C4-2B (cell line): Measurements from ENCODE around the gene ANKMY1.

ENCODE experiments used
- H3K27ac ChIP-seq: fragments of 450-650 bp; 2 replicates; pipeline ENCODE4 v1.5.1; 2017
- ZFX ChIP-seq: fragments of 450-650 bp; IDR thresholded peaks from 2 replicates; pipeline ENCODE4 v1.6.1; 2017
- TF ChIP-seq, protein P1 (sequence below): fragments of 450-650 bp; conservative IDR thresholded peaks from 2 replicates; pipeline ENCODE4 v1.5.1; 2017; ENCODE audit warnings: mild to moderate bottlenecking

The ANKMY1 gene

DNA sequence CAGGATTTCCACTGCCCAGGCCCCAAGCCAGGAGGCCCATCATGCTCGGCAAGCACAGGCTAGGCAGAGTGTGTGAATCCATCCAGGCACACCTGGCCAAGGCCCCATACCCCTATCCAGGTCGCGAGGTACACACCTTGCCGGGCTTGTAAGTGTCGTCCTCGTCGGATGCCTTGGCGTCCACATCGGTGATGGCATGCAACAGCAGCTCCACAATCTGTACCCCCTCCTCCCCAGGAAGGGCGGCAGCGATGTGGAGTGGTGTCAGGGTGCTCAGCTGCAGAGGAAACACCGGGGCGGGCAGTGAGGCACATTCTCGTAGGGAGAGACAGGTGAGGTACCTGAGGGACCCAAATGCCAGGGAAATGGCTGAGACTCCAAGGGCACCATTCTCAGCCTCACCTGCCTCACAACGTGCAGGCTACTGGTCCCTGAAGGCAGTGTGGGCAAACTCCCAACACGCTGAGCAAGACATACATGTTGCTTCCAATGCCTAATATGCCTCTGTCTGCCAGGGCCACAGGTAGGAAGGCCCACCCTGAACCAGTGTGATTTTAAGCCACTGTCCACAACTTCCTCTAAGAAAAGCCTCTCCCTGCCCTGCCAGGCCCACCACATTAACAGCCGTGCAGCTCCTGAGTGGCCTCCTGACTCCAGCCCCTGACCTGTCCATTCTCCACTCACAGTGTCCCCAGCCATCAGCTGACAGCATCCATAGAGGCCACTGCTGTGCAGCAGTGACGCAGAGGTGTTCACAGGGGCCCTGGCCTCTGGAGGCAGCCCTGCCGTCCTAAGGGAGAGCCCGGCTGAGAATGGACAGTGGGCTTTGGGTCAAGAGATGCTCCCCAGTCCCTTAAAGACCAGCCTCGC, 44.9 kb downstream of the ANKMY1 start:
- no peak overlapping the region for H3K27ac ChIP-seq
- TF ChIP-seq, protein P1, sequence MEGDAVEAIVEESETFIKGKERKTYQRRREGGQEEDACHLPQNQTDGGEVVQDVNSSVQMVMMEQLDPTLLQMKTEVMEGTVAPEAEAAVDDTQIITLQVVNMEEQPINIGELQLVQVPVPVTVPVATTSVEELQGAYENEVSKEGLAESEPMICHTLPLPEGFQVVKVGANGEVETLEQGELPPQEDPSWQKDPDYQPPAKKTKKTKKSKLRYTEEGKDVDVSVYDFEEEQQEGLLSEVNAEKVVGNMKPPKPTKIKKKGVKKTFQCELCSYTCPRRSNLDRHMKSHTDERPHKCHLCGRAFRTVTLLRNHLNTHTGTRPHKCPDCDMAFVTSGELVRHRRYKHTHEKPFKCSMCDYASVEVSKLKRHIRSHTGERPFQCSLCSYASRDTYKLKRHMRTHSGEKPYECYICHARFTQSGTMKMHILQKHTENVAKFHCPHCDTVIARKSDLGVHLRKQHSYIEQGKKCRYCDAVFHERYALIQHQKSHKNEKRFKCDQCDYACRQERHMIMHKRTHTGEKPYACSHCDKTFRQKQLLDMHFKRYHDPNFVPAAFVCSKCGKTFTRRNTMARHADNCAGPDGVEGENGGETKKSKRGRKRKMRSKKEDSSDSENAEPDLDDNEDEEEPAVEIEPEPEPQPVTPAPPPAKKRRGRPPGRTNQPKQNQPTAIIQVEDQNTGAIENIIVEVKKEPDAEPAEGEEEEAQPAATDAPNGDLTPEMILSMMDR: no peak
- TF ChIP-seq ZFX: no peak

DNA sequence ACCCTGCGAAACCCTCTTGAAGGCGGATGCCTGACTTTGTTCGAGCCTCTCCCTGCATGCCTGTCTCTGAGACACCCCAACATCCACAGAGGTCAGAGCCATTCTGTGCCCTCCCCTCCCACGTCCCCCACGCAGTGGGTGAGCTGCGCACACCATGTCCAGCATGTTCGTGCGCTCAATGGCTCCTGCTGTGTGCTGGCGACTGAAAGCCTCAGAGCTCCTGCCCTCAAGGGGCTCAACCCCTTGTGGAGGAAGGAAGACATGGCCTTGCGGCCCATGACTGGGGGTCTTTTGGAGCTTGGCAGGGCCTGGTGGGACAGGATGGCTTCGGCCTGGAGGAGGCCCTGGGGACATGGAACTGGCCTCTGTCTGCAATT, 45.7 kb downstream of the ANKMY1 start:
- no peak overlapping the region for H3K27ac ChIP-seq
- no peak for TF ChIP-seq ZFX
- TF ChIP-seq, protein P1: no peak

DNA sequence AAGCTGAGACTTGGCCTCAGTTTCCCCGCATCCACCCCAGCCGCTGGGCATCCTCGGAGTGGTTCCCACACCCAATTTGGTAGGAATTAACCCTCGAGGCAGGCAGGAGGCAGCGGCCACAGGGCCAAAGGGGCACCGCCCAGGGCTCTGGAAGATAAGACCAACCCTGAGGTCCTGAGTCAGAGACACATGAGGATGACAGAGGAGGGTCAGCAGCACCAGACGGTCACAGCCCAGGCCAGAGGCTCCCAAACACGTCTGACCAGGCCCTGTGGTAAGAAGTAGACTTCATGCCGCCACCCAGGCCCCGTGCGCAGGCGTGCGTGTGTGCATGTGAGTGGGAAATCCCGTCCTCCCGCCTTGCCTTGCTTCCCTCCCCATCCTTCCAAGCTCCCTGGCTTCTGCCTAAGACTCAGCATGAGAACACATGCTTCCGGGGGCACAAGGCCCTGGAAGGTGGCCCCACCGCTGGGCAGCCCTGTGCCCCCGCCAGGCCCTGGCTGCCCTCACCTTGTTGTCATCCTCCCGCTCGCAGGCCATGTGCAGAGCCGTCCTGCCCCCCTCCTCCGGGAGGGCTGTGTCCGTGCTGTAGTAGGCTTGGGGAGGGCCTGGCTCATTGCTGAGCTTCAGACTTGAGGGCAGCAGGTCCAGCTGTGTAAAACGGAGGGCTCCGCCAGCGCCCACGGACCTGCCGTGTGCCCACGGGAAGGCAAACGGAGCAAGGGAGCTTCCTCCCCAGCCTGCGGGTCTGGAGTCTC, 46.3 kb downstream of the ANKMY1 start:
- H3K27ac ChIP-seq: no peak overlapping the region
- no peak for TF ChIP-seq ZFX
- TF ChIP-seq, protein P1: no peak

DNA sequence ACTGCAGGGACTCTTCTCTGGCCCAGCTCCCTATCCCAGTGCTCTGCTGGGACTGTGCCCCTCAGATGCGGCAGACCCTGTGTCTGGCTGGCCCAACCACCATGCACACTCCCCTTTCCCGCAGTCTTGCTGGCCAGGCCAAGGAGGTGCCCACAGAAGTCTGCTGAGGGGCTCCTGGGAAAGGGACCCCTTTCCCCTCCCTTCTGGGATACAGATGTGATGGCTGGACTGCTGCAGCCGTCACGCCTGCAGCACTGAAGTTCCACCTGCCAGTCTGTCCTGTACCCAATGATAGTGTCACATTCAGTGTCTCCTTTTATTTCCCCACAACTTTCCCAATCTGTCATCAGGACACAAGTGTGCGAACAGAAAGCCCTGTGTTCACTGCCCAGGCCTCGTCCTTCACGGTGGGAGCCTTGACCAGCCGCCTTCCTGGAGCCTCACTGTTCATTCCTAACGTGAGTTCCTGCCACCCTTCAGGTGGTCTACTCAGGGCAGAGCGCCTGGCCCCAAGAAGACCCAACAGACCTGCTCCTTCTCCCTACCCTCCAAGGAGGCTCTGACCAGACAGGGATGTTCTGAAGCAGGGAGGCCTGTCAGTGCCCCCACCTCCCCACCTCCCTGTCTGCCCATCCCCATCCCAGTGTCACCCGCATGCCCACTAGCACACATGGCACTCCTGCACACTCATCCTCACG, 47.1 kb downstream of the ANKMY1 start:
- no peak for TF ChIP-seq ZFX
- TF ChIP-seq, protein P1: no peak
- no peak overlapping the region for H3K27ac ChIP-seq

DNA sequence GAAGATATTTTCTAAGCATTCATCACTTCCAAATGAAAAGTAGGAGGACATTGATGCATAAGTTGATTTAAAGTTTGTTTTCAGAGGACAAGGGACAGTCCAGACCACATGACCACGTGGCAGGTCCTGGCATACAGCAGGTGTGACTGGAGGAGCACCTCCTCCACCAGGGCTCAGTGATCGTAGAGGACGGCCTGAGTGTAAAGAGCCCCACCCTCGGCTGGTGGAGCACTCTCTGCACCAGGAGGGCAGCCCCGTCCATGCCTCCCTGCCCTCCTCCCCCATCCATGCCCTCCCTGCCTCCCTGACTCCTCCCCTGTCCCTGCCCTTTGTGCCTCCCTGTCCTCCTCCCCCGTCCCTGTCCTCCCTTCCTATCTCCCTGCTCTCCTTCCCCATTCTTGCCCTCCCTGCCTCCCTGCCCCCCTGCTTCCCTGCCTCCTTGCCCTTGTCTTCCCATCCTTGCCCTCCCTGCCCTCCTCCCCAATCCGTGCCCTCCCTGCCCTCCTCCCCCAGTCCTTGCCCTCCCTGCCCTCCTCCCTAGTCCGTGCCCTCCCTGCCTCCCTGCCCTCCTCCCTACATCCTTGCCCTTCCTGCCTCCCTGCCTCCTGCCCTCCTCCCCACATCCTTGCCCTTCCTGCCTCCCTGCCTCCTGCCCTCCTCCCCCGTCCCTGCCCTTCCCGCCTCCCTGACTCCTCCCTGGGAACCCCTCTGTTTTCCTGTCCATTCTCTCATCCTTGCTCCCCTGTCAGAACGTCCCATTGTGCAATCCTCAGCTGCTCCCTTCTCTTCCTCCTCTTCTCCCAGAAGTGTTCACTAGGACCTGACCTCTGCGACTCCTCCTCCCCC, 47.9 kb downstream of the ANKMY1 start:
- TF ChIP-seq ZFX: no peak
- TF ChIP-seq, protein P1: no peak
- no peak overlapping the region for H3K27ac ChIP-seq

DNA sequence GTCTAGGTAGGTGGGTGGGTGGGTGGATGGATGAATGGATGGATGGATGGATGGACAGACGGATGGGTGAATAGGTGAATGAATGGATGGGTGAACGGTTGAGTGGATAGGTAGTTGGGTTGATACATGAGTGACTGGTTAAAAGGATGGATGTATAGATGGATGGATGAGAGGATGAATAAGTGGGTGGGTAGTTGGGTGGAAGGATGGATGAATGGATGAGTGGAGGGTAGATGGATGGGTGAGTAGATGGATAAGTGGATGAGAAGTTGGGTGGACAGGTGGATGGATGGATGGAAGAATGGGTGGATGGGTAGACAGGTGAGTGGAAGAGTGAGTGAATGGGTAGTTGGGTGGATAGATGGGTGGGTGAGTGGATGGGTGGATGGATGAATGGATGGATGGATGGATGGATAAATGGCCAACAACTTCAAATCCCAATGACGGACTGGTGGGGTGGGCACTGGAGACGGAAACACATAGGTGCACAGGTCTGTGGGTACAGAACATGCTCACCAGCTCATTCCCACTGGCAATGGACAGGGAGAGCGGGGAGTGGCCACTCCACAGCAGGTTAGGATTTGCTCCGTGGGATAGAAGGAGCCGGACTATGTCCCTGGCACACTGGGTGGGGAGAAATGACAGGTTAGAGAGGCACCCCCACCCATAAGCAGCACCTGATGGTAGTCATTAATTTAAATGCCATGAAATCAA, 48.8 kb downstream of the ANKMY1 start:
- TF ChIP-seq ZFX: no peak
- TF ChIP-seq, protein P1: no peak
- H3K27ac ChIP-seq: no peak overlapping the region
